Glomerular endothelial cell (primary cell): ENCODE data around the gene ODAPH. TPM values are rescaled to one million over a fixed set of nuclear protein-coding genes. Genes with fewer than 3 reads are reported as not detected.
"Not testable (repeated sequence)": the region's sequence is repeated elsewhere in the genome, so short reads cannot be mapped to it uniquely, and the experiment has no call there.

Source experiments
- DNase-seq: peaks from one replicate; pipeline ENCODE4 v3.0.0-alpha.2; 2011; ENCODE audit warnings: low read depth, low spot score; ENCODE audit errors: extremely low read depth
- total RNA-seq: library from RNA; depleted of rRNA; stranded (reverse); fragments of >200 nt; gene quantifications from 2 replicates; pipeline ENCODE4 v1.2.3, GENCODE V29; 2015

ODAPH gene
- total RNA-seq, 1 donor from 2014 or later: not detected

- not testable (repeated sequence) for DNase-seq
These were observed 11.6 kb upstream of the ODAPH start for GRCh38 chr4:75544220-75544619.

GRCh38 chr4:75544870-75545269, 11.0 kb upstream of the ODAPH start:
- no peak for DNase-seq

- no peak for DNase-seq
These were observed 10.3 kb upstream of the ODAPH start for GRCh38 chr4:75545526-75545925.

- no peak for DNase-seq
These were observed 8.0 kb upstream of the ODAPH start for GRCh38 chr4:75547647-75548387.

GRCh38 chr4:75549019-75549418, 6.8 kb upstream of the ODAPH start:
- no peak for DNase-seq

GRCh38 chr4:75552452-75552851, 3.4 kb upstream of the ODAPH start:
- DNase-seq: no peak

- DNase-seq: no peak
These were observed 1.8 kb downstream of the ODAPH start for GRCh38 chr4:75557696-75558095.

GRCh38 chr4:75561789-75562188, 5.9 kb downstream of the ODAPH start:
- no peak for DNase-seq

- DNase-seq: no peak
These were observed 8.2 kb downstream of the ODAPH start for GRCh38 chr4:75564023-75564422.

GRCh38 chr4:75565481-75565880, 9.6 kb downstream of the ODAPH start:
- no peak for DNase-seq

GRCh38 chr4:75566911-75567310, 11.0 kb downstream of the ODAPH start:
- no peak for DNase-seq

- DNase-seq: no peak
These were observed 11.9 kb downstream of the ODAPH start for GRCh38 chr4:75567725-75568124.

- no peak for DNase-seq
These were observed 28.2 kb downstream of the ODAPH start for GRCh38 chr4:75584067-75584466.

- no peak for DNase-seq
These were observed 37.5 kb downstream of the ODAPH start for GRCh38 chr4:75593393-75593792.

GRCh38 chr4:75596061-75596460, 40.2 kb downstream of the ODAPH start:
- no peak for DNase-seq

- no peak for DNase-seq
These were observed 42.5 kb downstream of the ODAPH start for GRCh38 chr4:75598390-75598789.

- no peak for DNase-seq
These were observed 43.8 kb downstream of the ODAPH start for GRCh38 chr4:75599647-75600046.

GRCh38 chr4:75605928-75606327, 50.1 kb downstream of the ODAPH start:
- DNase-seq: no peak

GRCh38 chr4:75612306-75612705, 56.4 kb downstream of the ODAPH start:
- no peak for DNase-seq
